ENCODE measurements around the gene TMOD4. TPM values are rescaled to one million over a fixed set of nuclear protein-coding genes. Genes with fewer than 3 reads are reported as not detected.

TMOD4 gene
- total and polyA plus RNA-seq, 9 of the 15 experiments (the other 6 are each of a cell fraction or from before 2014, with no cell fraction given), result 0.18 to 1.8 (median 1.1) TPM; not detected in 1

DNA sequence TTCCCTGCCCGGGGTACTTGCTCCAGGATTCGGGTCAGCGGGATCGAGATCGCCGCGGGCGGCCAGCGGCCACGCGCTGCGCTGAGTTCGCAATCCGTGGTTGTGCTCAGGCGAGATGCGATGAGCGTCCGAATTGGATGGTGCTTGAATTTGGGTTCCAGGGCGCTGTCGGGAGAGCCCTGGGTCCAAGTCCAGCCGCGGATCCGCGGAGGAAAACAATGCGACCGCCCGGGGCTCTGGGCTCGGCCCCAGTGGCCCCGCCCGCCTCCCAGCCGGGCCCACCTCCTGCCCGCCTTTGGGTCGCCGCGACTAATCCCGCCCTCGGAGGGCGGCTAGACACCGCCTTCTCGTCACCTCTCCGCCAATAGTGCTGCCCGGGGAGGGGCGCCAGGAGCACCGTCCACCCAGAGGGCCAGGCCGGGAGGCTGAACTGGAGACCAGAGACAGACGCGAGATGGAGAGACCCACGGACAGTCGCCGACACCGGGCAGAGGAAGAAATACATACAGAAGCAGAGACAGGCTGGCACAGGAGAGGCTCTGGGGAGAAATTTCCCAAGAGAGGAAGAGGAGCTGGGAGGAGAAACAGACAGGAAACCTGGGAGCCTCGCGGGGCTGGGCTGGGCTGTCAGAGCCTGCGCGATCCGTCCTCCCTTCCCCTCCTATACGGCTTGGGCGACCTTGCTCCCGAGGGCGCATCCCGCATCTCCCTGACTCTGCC lies 29.2 kb downstream of the TMOD4 start, which contains the start of gene SEMA6C (continued):
- TF ChIP-seq ZNF551 (CRISPR knock-in tag; IDR thresholded peaks at IDR 0.05), result no peak
- no peak for TF ChIP-seq NCOR1 (IDR thresholded peaks at IDR 0.05)
- no peak for TF ChIP-seq ZNF318 (IDR thresholded peaks at IDR 0.05; ENCODE audit: borderline replicate concordance in 1 of 2, low read depth in 1 of 2)
- no peak for TF ChIP-seq CBFA2T3 (IDR thresholded peaks at IDR 0.05)
- TF ChIP-seq STAG1 (CRISPR knock-in tag; IDR thresholded peaks at IDR 0.05; ENCODE audit: borderline replicate concordance), result no peak
- TF ChIP-seq PHB (CRISPR knock-in tag; IDR thresholded peaks at IDR 0.05), result no peak
- no peak for TF ChIP-seq ZNF384 (IDR thresholded peaks at IDR 0.05; ENCODE audit: low read depth, low read length)
- TF ChIP-seq HOXB6 (CRISPR knock-in tag; IDR thresholded peaks at IDR 0.05; ENCODE audit: borderline replicate concordance), result no peak
- TF ChIP-seq ZBTB9 (CRISPR knock-in tag; IDR thresholded peaks at IDR 0.05), result no peak
- TF ChIP-seq HDAC1 (IDR thresholded peaks at IDR 0.05), result no peak; a peak in 1 of 4 replicates
- no peak for TF ChIP-seq POLR3A (IDR thresholded peaks at IDR 0.05; ENCODE audit: borderline replicate concordance, extremely low read depth, insufficient read depth, insufficient read length)
- no peak for TF ChIP-seq NCOA6 (IDR thresholded peaks at IDR 0.05)
- TF ChIP-seq, protein P1, sequence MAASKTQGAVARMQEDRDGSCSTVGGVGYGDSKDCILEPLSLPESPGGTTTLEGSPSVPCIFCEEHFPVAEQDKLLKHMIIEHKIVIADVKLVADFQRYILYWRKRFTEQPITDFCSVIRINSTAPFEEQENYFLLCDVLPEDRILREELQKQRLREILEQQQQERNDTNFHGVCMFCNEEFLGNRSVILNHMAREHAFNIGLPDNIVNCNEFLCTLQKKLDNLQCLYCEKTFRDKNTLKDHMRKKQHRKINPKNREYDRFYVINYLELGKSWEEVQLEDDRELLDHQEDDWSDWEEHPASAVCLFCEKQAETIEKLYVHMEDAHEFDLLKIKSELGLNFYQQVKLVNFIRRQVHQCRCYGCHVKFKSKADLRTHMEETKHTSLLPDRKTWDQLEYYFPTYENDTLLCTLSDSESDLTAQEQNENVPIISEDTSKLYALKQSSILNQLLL (CRISPR knock-in tag; IDR thresholded peaks at IDR 0.05; ENCODE audit: borderline replicate concordance), result no peak
- no peak for TF ChIP-seq COPS2 (conservative IDR thresholded peaks at IDR 0.05)
- no peak for TF ChIP-seq RBM15 (IDR thresholded peaks at IDR 0.05; ENCODE audit: insufficient read depth, low read length)
- no peak for TF ChIP-seq GTF2A2 (tag; IDR thresholded peaks at IDR 0.05)
